Measurements from ENCODE around the gene SSTR3.

SSTR3 gene

DNA sequence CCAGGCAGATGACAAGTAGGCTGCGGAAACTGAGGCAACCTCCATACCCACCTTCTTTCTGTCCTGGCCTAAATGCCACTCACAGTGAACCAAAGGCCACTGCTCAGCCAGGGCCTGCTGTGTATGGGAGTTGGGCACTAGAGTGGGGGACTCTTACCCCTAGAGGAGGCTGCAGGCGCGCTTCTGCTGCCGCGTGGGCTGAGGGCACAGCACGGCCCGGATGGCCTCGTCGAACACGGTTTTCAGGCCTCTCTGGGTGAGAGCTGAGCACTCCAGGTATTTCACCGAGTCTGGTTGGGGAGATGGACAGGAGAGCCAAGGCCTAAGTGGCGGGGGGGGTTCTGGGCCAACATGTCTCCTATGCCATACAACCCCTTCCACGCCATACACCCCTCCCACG is 14.2 kb upstream of the SSTR3 start:
- Histone ChIP-seq H3K27me3 (replicated peaks in 2 of 5; ENCODE audit: control insufficient read depth in 4 of 5, insufficient read depth in 5 of 5, low read length in 4 of 5) (no peaks in the 10 kb centered on the region), H3K9me3 (ENCODE audit: control extremely low read depth in 1 of 5, control insufficient read depth in 4 of 5, insufficient read depth in 2 of 5, low read depth in 1 of 5, low read length in 4 of 5) (no peaks in the 10 kb centered on the region), H3K27ac (ENCODE audit: insufficient read depth in 1 of 2, low read depth in 1 of 2, low read length in 2 of 2, poor library complexity in 1 of 2, severe bottlenecking in 2 of 2) (no peak overlapping the region), H3K4me3 (ENCODE audit: control insufficient read depth in 1 of 7, extremely low read depth in 1 of 7, insufficient read depth in 4 of 7, low read depth in 2 of 7, low read length in 6 of 7) (no peak overlapping the region), H3K36me3 (ENCODE audit: control insufficient read depth in 4 of 4, insufficient read depth in 4 of 4, low read length in 3 of 4) (peaks cover 10 to 72% (median 41%) of the 10 kb centered on the region in 4 experiments), H3K4me1 (ENCODE audit: control extremely low read depth in 1 of 4, control insufficient read depth in 4 of 4, insufficient read depth in 4 of 4, low read length in 3 of 4) (peaks cover 0 to 86% (median 63%) of the 10 kb centered on the region in 4 experiments)
- DNase-seq: no peak
- 92% methylated on average over 11 of the region's 14 CpGs for WGBS (ENCODE audit: insufficient coverage)
- CTCF ChIA-PET: interaction anchor here (1.0 to 5.2 kb wide), 7 partner anchors 11 to 38 kb away, joined by 3 to 37 read pairs (median 5); no protein-coding TSS in a partner anchor
- POLR2A ChIA-PET: no interaction called here

DNA sequence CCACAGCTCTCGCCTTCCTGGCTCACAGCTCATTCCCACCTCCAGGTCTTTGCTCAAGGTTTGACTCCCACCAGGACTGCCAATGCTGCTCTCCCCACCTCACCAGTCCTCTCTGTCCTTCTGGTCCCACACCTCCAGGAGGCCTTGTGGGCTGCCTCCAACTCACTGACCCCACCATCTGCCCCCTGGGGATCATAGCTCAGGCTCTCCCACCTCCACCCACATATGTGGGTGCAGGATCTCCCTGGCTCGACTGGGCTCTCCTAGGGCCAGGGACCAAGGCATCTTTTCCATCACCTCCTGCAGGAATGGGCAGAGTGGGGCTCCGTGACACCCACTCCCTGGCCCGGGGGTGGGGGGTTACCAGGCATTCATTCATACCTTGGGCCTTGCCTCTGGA is 13.8 kb upstream of the SSTR3 start:
- peaks cover 0 to 84% (median 60%) of the 10 kb centered on the region in 4 experiments for H3K4me1 ChIP-seq (ENCODE audit: control extremely low read depth in 1 of 4, control insufficient read depth in 4 of 4, insufficient read depth in 4 of 4, low read length in 3 of 4)

DNA sequence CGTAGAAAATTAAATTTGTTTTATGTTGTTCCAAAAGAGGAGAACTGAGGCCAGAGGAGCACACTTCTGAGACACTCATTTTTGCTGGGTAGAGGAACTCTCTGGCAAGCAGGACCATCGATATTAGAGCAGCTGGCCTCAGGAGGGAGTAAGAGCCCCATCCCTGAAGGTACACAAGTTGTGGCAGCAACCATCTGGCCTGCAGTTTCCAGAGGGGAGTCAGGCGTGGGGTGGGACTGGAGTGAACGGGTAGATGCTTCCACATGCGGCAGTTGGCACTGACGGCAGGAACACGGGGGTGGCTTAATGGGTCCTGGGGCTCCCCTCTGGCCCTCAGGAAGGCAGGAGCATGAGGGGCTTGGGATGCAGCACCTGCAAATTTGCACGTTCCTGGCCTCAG is 13.2 kb upstream of the SSTR3 start:
- 86% methylated on average over 8 of the region's 8 CpGs for WGBS (ENCODE audit: insufficient coverage)
- H3K9me3 ChIP-seq (ENCODE audit: control extremely low read depth in 1 of 5, control insufficient read depth in 4 of 5, insufficient read depth in 2 of 5, low read depth in 1 of 5, low read length in 4 of 5): peaks cover 0 to 3% (median 0%) of the 10 kb centered on the region in 5 experiments
- no peak overlapping the region for H3K27ac ChIP-seq (ENCODE audit: insufficient read depth in 1 of 2, low read depth in 1 of 2, low read length in 2 of 2, poor library complexity in 1 of 2, severe bottlenecking in 2 of 2)
- POLR2A ChIA-PET: interaction anchor here (0.9 to 1.2 kb wide), 2 partner anchors 24 to 34 kb away, joined by 3 read pairs; no protein-coding TSS in a partner anchor
- peaks cover 3 to 63% (median 33%) of the 10 kb centered on the region in 4 experiments for H3K36me3 ChIP-seq (ENCODE audit: control insufficient read depth in 4 of 4, insufficient read depth in 4 of 4, low read length in 3 of 4)
- peaks cover under 1 to 83% (median 57%) of the 10 kb centered on the region in 4 experiments for H3K4me1 ChIP-seq (ENCODE audit: control extremely low read depth in 1 of 4, control insufficient read depth in 4 of 4, insufficient read depth in 4 of 4, low read length in 3 of 4)
- no peak overlapping the region for H3K4me3 ChIP-seq (ENCODE audit: control insufficient read depth in 1 of 7, extremely low read depth in 1 of 7, insufficient read depth in 4 of 7, low read depth in 2 of 7, low read length in 6 of 7)
- peak in 1 of 3 donors; percentile 52 for DNase-seq
- CTCF ChIA-PET: interaction anchor here (0.8 to 5.2 kb wide), 9 partner anchors 9 to 198 kb away, joined by 3 to 37 read pairs (median 3); no protein-coding TSS in a partner anchor
- H3K27me3 ChIP-seq (replicated peaks in 2 of 5; ENCODE audit: control insufficient read depth in 4 of 5, insufficient read depth in 5 of 5, low read length in 4 of 5): no peaks in the 10 kb centered on the region

More for the DNA sequence above, 13.8 kb upstream of the SSTR3 start:
- ChIA-PET CTCF (interaction anchor here (0.8 to 5.2 kb wide), 10 partner anchors 9 to 197 kb away, joined by 3 to 37 read pairs (median 3); no protein-coding TSS in a partner anchor), POLR2A (interaction anchor here (1.2 kb wide), 1 partner anchor 25 kb away, joined by 3 read pairs; no protein-coding TSS in a partner anchor)
- no peak for DNase-seq
- Histone ChIP-seq H3K36me3 (ENCODE audit: control insufficient read depth in 4 of 4, insufficient read depth in 4 of 4, low read length in 3 of 4) (peaks cover 6 to 68% (median 39%) of the 10 kb centered on the region in 4 experiments), H3K27ac (ENCODE audit: insufficient read depth in 1 of 2, low read depth in 1 of 2, low read length in 2 of 2, poor library complexity in 1 of 2, severe bottlenecking in 2 of 2) (no peak overlapping the region), H3K9me3 (ENCODE audit: control extremely low read depth in 1 of 5, control insufficient read depth in 4 of 5, insufficient read depth in 2 of 5, low read depth in 1 of 5, low read length in 4 of 5) (peaks cover 0 to 2% (median 0%) of the 10 kb centered on the region in 5 experiments), H3K4me3 (ENCODE audit: control insufficient read depth in 1 of 7, extremely low read depth in 1 of 7, insufficient read depth in 4 of 7, low read depth in 2 of 7, low read length in 6 of 7) (no peak overlapping the region), H3K27me3 (replicated peaks in 2 of 5; ENCODE audit: control insufficient read depth in 4 of 5, insufficient read depth in 5 of 5, low read length in 4 of 5) (no peaks in the 10 kb centered on the region)
- 86% methylated on average over 4 of the region's 4 CpGs for WGBS (ENCODE audit: insufficient coverage)

DNA sequence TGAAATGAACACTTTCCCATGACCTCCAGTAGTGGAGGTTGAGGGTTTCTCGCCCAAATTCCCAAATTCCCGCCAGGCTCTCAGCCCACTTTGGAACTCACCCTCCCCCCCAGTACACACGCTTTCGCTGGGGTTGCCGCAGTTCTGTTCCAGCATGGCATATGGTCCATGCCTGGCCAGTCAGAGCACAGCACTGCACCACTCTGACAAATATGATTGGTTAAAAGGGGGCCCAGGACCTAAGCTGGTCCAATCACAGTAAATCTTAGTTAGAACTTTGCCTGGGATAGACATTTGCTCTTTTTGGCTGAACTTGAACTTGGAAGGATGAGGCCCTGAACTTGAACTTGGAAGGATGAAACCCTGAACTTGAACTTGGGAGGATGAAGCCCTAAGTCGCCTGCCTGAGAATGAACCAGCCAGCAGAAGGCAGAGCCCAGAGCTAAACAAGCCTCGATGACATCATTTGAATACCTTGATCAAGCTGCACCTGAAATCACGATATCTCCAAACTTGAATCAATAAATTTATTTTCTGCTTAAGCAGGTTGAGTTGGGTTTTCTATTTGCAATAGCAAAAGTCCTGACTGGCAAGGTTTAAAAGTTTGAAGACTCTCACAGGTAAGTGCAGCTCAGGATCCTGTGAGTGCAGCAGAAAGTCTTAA is 12.6 kb upstream of the SSTR3 start:
- Histone ChIP-seq H3K27ac (ENCODE audit: insufficient read depth in 1 of 2, low read depth in 1 of 2, low read length in 2 of 2, poor library complexity in 1 of 2, severe bottlenecking in 2 of 2) (peak overlapping the region in 1 of 2 experiments; percentile 50), H3K36me3 (ENCODE audit: control insufficient read depth in 4 of 4, insufficient read depth in 4 of 4, low read length in 3 of 4) (peaks cover 3 to 63% (median 32%) of the 10 kb centered on the region in 4 experiments), H3K27me3 (replicated peaks in 2 of 5; ENCODE audit: control insufficient read depth in 4 of 5, insufficient read depth in 5 of 5, low read length in 4 of 5) (no peaks in the 10 kb centered on the region), H3K4me1 (ENCODE audit: control extremely low read depth in 1 of 4, control insufficient read depth in 4 of 4, insufficient read depth in 4 of 4, low read length in 3 of 4) (peaks cover 6 to 82% (median 54%) of the 10 kb centered on the region in 4 experiments), H3K4me3 (ENCODE audit: control insufficient read depth in 1 of 7, extremely low read depth in 1 of 7, insufficient read depth in 4 of 7, low read depth in 2 of 7, low read length in 6 of 7) (no peak overlapping the region), H3K9me3 (ENCODE audit: control extremely low read depth in 1 of 5, control insufficient read depth in 4 of 5, insufficient read depth in 2 of 5, low read depth in 1 of 5, low read length in 4 of 5) (peaks cover 0 to 3% (median 0%) of the 10 kb centered on the region in 5 experiments)
- WGBS (ENCODE audit: insufficient coverage): 65% methylated on average over 6 of the region's 8 CpGs
- no peak for DNase-seq
- CTCF ChIA-PET: interaction anchor here (0.6 to 5.2 kb wide), 6 partner anchors 17 to 609 kb away, joined by 3 to 37 read pairs (median 5); no protein-coding TSS in a partner anchor
- POLR2A ChIA-PET: interaction anchor here (0.5 to 1.2 kb wide), 3 partner anchors 24 to 200 kb away, joined by 3 read pairs; no protein-coding TSS in a partner anchor

DNA sequence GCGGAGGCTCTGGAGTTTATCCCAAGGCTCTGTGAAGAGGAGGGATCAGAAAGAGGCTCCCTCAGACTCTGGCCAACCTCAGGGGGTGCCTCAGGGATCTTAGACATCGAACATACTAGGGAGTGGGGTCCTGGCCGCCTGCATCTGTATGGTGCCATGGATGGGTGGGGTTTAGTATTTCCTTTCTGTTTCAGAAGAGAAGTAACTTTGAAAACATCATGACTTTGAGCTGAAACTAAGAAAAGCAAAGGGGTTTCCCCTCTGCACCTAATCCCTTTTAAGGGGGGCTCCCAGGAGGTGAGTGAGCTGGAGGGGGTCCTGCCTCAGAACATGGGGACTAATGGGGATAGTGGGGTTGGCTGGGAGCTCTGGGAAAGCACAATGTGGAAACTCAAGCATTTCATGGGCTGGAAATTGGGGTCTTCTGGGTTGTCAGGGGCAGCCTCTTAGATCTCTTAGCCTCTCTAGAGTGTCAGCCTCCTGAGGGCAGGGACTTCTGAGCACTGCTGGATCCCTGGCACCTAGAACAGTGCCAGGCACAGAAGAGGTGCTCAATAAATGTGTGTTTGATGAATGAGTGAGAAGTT is 11.8 kb upstream of the SSTR3 start:
- H3K9me3 ChIP-seq (ENCODE audit: control extremely low read depth in 1 of 5, control insufficient read depth in 4 of 5, insufficient read depth in 2 of 5, low read depth in 1 of 5, low read length in 4 of 5): peaks cover 0 to 3% (median 0%) of the 10 kb centered on the region in 5 experiments
- peaks cover 9 to 82% (median 52%) of the 10 kb centered on the region in 4 experiments for H3K4me1 ChIP-seq (ENCODE audit: control extremely low read depth in 1 of 4, control insufficient read depth in 4 of 4, insufficient read depth in 4 of 4, low read length in 3 of 4)
- CTCF ChIA-PET: interaction anchor here (0.6 to 5.2 kb wide), 4 partner anchors 24 to 610 kb away, joined by 3 to 37 read pairs (median 4); no protein-coding TSS in a partner anchor
- H3K27me3 ChIP-seq (replicated peaks in 2 of 5; ENCODE audit: control insufficient read depth in 4 of 5, insufficient read depth in 5 of 5, low read length in 4 of 5): no peaks in the 10 kb centered on the region
- peaks cover 3 to 56% (median 32%) of the 10 kb centered on the region in 4 experiments for H3K36me3 ChIP-seq (ENCODE audit: control insufficient read depth in 4 of 4, insufficient read depth in 4 of 4, low read length in 3 of 4)
- WGBS (ENCODE audit: insufficient coverage): 100% methylated on average over 1 of the region's 3 CpGs
- peak overlapping the region in 1 of 2 experiments; percentile 50 for H3K27ac ChIP-seq (ENCODE audit: insufficient read depth in 1 of 2, low read depth in 1 of 2, low read length in 2 of 2, poor library complexity in 1 of 2, severe bottlenecking in 2 of 2)
- POLR2A ChIA-PET: no interaction called here
- H3K4me3 ChIP-seq (ENCODE audit: control insufficient read depth in 1 of 7, extremely low read depth in 1 of 7, insufficient read depth in 4 of 7, low read depth in 2 of 7, low read length in 6 of 7): no peak overlapping the region
- peak in 1 of 3 donors; percentile 19 for DNase-seq

DNA sequence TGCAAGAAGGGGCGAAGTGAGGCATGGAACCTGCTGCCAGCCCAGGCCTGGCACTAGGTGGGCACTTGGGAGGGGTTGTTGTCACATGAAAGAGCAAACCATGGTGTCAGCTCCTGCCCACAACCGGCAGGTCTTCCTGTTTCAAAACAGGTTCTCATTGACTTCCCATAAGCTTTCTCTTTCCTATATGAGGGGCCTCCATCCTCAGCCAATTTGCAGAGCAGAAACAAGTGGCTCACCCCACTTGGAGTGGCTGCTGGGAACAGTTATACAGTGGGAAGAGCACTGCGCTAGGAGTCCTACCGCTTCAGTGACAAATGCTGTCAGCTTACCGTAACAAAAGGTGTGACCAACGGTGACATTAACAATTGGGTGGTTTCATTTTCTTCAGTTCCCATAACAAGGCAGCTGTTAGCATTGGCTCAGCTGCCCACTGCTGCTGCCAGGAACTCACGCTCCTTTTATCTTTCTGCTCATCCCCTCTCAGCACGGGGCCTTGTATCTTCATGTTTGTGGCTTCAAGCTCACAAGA is 10.2 kb upstream of the SSTR3 start:
- ChIA-PET CTCF (interaction anchor here (0.7 to 5.2 kb wide), 6 partner anchors 16 to 38 kb away, joined by 3 to 37 read pairs (median 4); partner anchors contain the start of gene RAC2), POLR2A (interaction anchor here (0.6 to 1.1 kb wide), 5 partner anchors 10 to 240 kb away, joined by 3 read pairs; no protein-coding TSS in a partner anchor)
- DNase-seq: peak in 2 of 3 donors; percentile 62 to 68
- Histone ChIP-seq H3K27me3 (replicated peaks in 2 of 5; ENCODE audit: control insufficient read depth in 4 of 5, insufficient read depth in 5 of 5, low read length in 4 of 5) (no peaks in the 10 kb centered on the region), H3K36me3 (ENCODE audit: control insufficient read depth in 4 of 4, insufficient read depth in 4 of 4, low read length in 3 of 4) (peaks cover 3 to 41% (median 31%) of the 10 kb centered on the region in 4 experiments), H3K4me1 (ENCODE audit: control extremely low read depth in 1 of 4, control insufficient read depth in 4 of 4, insufficient read depth in 4 of 4, low read length in 3 of 4) (peaks cover 9 to 81% (median 48%) of the 10 kb centered on the region in 4 experiments), H3K27ac (ENCODE audit: insufficient read depth in 1 of 2, low read depth in 1 of 2, low read length in 2 of 2, poor library complexity in 1 of 2, severe bottlenecking in 2 of 2) (peak overlapping the region in 1 of 2 experiments; percentile 66), H3K9me3 (ENCODE audit: control extremely low read depth in 1 of 5, control insufficient read depth in 4 of 5, insufficient read depth in 2 of 5, low read depth in 1 of 5, low read length in 4 of 5) (peaks cover 0 to 3% (median 0%) of the 10 kb centered on the region in 5 experiments), H3K4me3 (ENCODE audit: control insufficient read depth in 1 of 7, extremely low read depth in 1 of 7, insufficient read depth in 4 of 7, low read depth in 2 of 7, low read length in 6 of 7) (no peak overlapping the region)
- 45% methylated on average over 8 of the region's 8 CpGs for WGBS (ENCODE audit: insufficient coverage)

Data from common myeloid progenitor, CD34-positive (primary cell).